GM23338 (cell line): ENCODE results near the gene JAK3. TPM values are rescaled to one million over a fixed set of nuclear protein-coding genes. Genes with fewer than 3 reads are reported as not detected.

Experiments used
- ATAC-seq: fragments of 200-7000 bp; cut with Tn5 transposase; 3 replicates; pipeline ENCODE4 v1.9.1; 2020
- DNase-seq: peaks from one replicate; pipeline ENCODE4 v3.0.0-alpha.2; 2015; ENCODE audit warnings: low spot score
- H2AFZ ChIP-seq: fragments of 200-600 bp; sonication (generic); 2 replicates; pipeline ENCODE4 v1.8.0; 2016; ENCODE audit warnings: antibody characterized with exemption, mild to moderate bottlenecking, moderate library complexity
- H3F3A ChIP-seq: fragments of 200-600 bp; sonication (generic); replicated peaks from 2 replicates; pipeline ENCODE4 v1.8.0; 2017; ENCODE audit warnings: antibody characterized with exemption, mixed run types, low read depth
- H3K27ac ChIP-seq: fragments of 200-600 bp; sonication (generic); 2 replicates; pipeline ENCODE4 v1.6.1; 2016; ENCODE audit warnings: low read depth
- H3K27me3 ChIP-seq: fragments of 200-600 bp; sonication (generic); 2 replicates; pipeline ENCODE4 v1.8.0; 2016; ENCODE audit warnings: mild to moderate bottlenecking, mixed run types, moderate library complexity; ENCODE audit not compliant: insufficient read depth
- H3K36me3 ChIP-seq: fragments of 200-600 bp; sonication (generic); 2 replicates; pipeline ENCODE4 v1.8.0; 2016; ENCODE audit warnings: mild to moderate bottlenecking; ENCODE audit not compliant: insufficient read depth
- H3K4me1 ChIP-seq: fragments of 200-600 bp; sonication (generic); 2 replicates; pipeline ENCODE4 v1.8.0; 2016; ENCODE audit warnings: mild to moderate bottlenecking, moderate library complexity; ENCODE audit not compliant: insufficient read depth
- H3K4me2 ChIP-seq: fragments of 200-600 bp; sonication (generic); 2 replicates; pipeline ENCODE4 v1.7.1; 2017; ENCODE audit warnings: mixed run types
- H3K4me3 ChIP-seq: fragments of 200-600 bp; sonication (generic); 2 replicates; pipeline ENCODE4 v1.6.1; 2016; ENCODE audit warnings: mixed run types
- H3K79me2 ChIP-seq: fragments of 200-600 bp; sonication (generic); replicated peaks from 2 replicates; pipeline ENCODE4 v1.8.0; 2017; ENCODE audit warnings: mild to moderate bottlenecking; ENCODE audit not compliant: insufficient read depth
- H3K9me2 ChIP-seq: fragments of 200-600 bp; sonication (generic); 2 replicates; pipeline ENCODE4 v1.8.0; 2017; ENCODE audit not compliant: insufficient read depth
- H4K20me1 ChIP-seq: fragments of 200-600 bp; sonication (generic); replicated peaks from 2 replicates; pipeline ENCODE4 v1.8.0; 2017; ENCODE audit warnings: mild to moderate bottlenecking; ENCODE audit not compliant: insufficient read depth
- H3K27ac Mint-ChIP-seq: 2 replicates; pipeline ENCODE4 v1.8.0; 2020; ENCODE audit warnings: inconsistent platforms, mild to moderate bottlenecking, moderate library complexity, mixed read lengths
- H3K27me3 Mint-ChIP-seq: 3 replicates; pipeline ENCODE4 v1.8.0; 2022; ENCODE audit warnings: low read depth, mild to moderate bottlenecking, moderate library complexity, mixed read lengths, inconsistent platforms; ENCODE audit not compliant: insufficient read depth, poor library complexity
- H3K36me3 Mint-ChIP-seq: 3 replicates; pipeline ENCODE4 v1.8.0; 2021; ENCODE audit warnings: low read depth, mild to moderate bottlenecking, inconsistent platforms, moderate library complexity, mixed read lengths
- H3K4me1 Mint-ChIP-seq: 3 replicates; pipeline ENCODE4 v1.8.0; 2020; ENCODE audit warnings: mild to moderate bottlenecking, inconsistent platforms, mixed read lengths
- H3K4me3 Mint-ChIP-seq: 3 replicates; pipeline ENCODE4 v1.8.0; 2021; ENCODE audit warnings: moderate library complexity, mild to moderate bottlenecking, inconsistent platforms, mixed read lengths
- H3K9me3 Mint-ChIP-seq: 3 replicates; pipeline ENCODE4 v1.8.0; 2020; ENCODE audit warnings: moderate library complexity, mild to moderate bottlenecking, inconsistent platforms, mixed read lengths
- CREB1 ChIP-seq: fragments of 250-450 bp; sonication (Bioruptor Pico); IDR thresholded peaks from 2 replicates; pipeline ENCODE4 v1.5.0; 2020; ENCODE audit warnings: low read depth, mild to moderate bottlenecking, moderate library complexity
- CTCF ChIP-seq, 2 experiments: fragments of 200-600 bp in 1 of 2; sonication (generic) in 1 of 2; conservative IDR thresholded peaks; 2 replicates each; pipeline versions ENCODE4 v1.5.1 to v1.6.1; 2016 to 2017; ENCODE audit warnings: antibody characterized with exemption in 2 of 2, low read depth in 2 of 2, mild to moderate bottlenecking in 2 of 2, moderate library complexity in 1 of 2
- ETS1 ChIP-seq: IDR thresholded peaks from 2 replicates; pipeline ENCODE4 v1.6.1; 2016; ENCODE audit warnings: antibody characterized with exemption
- EZH2phosphoT487 ChIP-seq: fragments of 200-600 bp; sonication (generic); IDR thresholded peaks from one replicate; pipeline ENCODE4 v1.8.1; 2018; ENCODE audit warnings: antibody characterized with exemption; ENCODE audit not compliant: unreplicated experiment
- JUNB ChIP-seq: IDR thresholded peaks from one replicate; pipeline ENCODE4 v1.6.1; 2016; ENCODE audit warnings: antibody characterized with exemption; ENCODE audit not compliant: unreplicated experiment
- POLR2AphosphoS5 ChIP-seq: IDR thresholded peaks from 2 replicates; pipeline ENCODE4 v1.6.1; 2016; ENCODE audit warnings: antibody characterized with exemption, low read depth
- STAT1 ChIP-seq: IDR thresholded peaks from one replicate; pipeline ENCODE4 v1.6.1; 2016; ENCODE audit warnings: antibody characterized with exemption; ENCODE audit not compliant: unreplicated experiment
- ZNF462 ChIP-seq: fragments of 250-450 bp; sonication (Bioruptor Pico); IDR thresholded peaks from 2 replicates; pipeline ENCODE4 v1.5.0; 2020; ENCODE audit warnings: mild to moderate bottlenecking, moderate library complexity
- polyA plus RNA-seq: library from polyadenylated mRNA; unstranded; fragments of >200 nt; fragmentation: Nextera tagmentation; extraction: Ambion mirVana; gene quantifications from 2 replicates; pipeline ENCODE4 v1.2.1, GENCODE V29; 2016
- total RNA-seq: library from RNA; depleted of rRNA; stranded (reverse); fragments of >200 nt; shearing (Covaris generic); gene quantifications from 2 replicates; pipeline ENCODE4 v1.2.3, GENCODE V29; 2014

Gene JAK3
- total and polyA plus RNA-seq, 2 experiments from 2014 or later: 2.9 to 5.4 TPM

- H3K4me3 Mint-ChIP-seq: no peak overlapping the region
- no peak overlapping the region for H3K27ac ChIP-seq
- no peaks in the 10 kb centered on the region for H3F3A ChIP-seq
- ATAC-seq (no peak), DNase-seq (no peak)
- H3K4me1 ChIP-seq: no peaks in the 10 kb centered on the region
- H3K79me2 ChIP-seq: no peaks in the 10 kb centered on the region
- H3K27me3 Mint-ChIP-seq: peaks cover 2% of the 10 kb centered on the region
- no peak overlapping the region for H3K4me2 ChIP-seq
- no peak overlapping the region for H3K4me3 ChIP-seq
- H2AFZ ChIP-seq: no peak overlapping the region
- no peaks in the 10 kb centered on the region for H3K4me1 Mint-ChIP-seq
- H3K9me3 Mint-ChIP-seq: no peaks in the 10 kb centered on the region
- TF ChIP-seq ETS1 (no peak), POLR2AphosphoS5 (no peak), STAT1 (no peak), CTCF (conservative IDR thresholded peaks at IDR 0.05; ENCODE audit: low read depth in 2 of 2) (no peak), EZH2phosphoT487 (no peak), CREB1 (CRISPR knock-in tag) (no peak)
- no peak overlapping the region for H3K27ac Mint-ChIP-seq
- no peaks in the 10 kb centered on the region for H4K20me1 ChIP-seq
- no peaks in the 10 kb centered on the region for H3K27me3 ChIP-seq
- H3K9me2 ChIP-seq: no peaks in the 10 kb centered on the region
- no peaks in the 10 kb centered on the region for H3K36me3 Mint-ChIP-seq
- no peaks in the 10 kb centered on the region for H3K36me3 ChIP-seq
These were observed 36.7 kb downstream of the JAK3 start for GRCh38 chr19:17811103-17811502.

GRCh38 chr19:17807731-17808316 lies 40.0 kb downstream of the JAK3 start:
- TF ChIP-seq STAT1 (no peak), JUNB (no peak), EZH2phosphoT487 (no peak)
- Histone ChIP-seq H2AFZ (no peak overlapping the region), H4K20me1 (no peaks in the 10 kb centered on the region), H3K27ac (no peak overlapping the region), H3K79me2 (no peaks in the 10 kb centered on the region), H3F3A (no peaks in the 10 kb centered on the region), H3K4me3 (no peak overlapping the region), H3K9me2 (no peaks in the 10 kb centered on the region), H3K4me1 (no peaks in the 10 kb centered on the region), H3K4me2 (no peak overlapping the region), H3K36me3 (no peaks in the 10 kb centered on the region), H3K27me3 (no peaks in the 10 kb centered on the region)
- Mint-ChIP-seq H3K4me1 (no peaks in the 10 kb centered on the region), H3K36me3 (no peaks in the 10 kb centered on the region), H3K9me3 (no peaks in the 10 kb centered on the region), H3K27ac (no peak overlapping the region), H3K27me3 (peaks cover 4% of the 10 kb centered on the region), H3K4me3 (no peak overlapping the region)
- ATAC-seq: no peak
- DNase-seq: peak; percentile 27

- Histone ChIP-seq H3K4me3 (no peak overlapping the region), H3K27ac (no peak overlapping the region), H3F3A (no peaks in the 10 kb centered on the region), H3K9me2 (no peaks in the 10 kb centered on the region), H3K4me2 (no peak overlapping the region), H4K20me1 (no peaks in the 10 kb centered on the region), H3K4me1 (no peaks in the 10 kb centered on the region), H3K36me3 (no peaks in the 10 kb centered on the region), H3K27me3 (no peaks in the 10 kb centered on the region), H2AFZ (no peak overlapping the region), H3K79me2 (no peaks in the 10 kb centered on the region)
- Mint-ChIP-seq H3K27ac (no peak overlapping the region), H3K4me1 (no peaks in the 10 kb centered on the region), H3K27me3 (peaks cover 4% of the 10 kb centered on the region), H3K4me3 (no peak overlapping the region), H3K9me3 (no peaks in the 10 kb centered on the region), H3K36me3 (no peaks in the 10 kb centered on the region)
- DNase-seq (no peak), ATAC-seq (no peak)
- TF ChIP-seq ZNF462 (CRISPR knock-in tag) (no peak), JUNB (no peak), EZH2phosphoT487 (no peak)
These were observed 40.8 kb downstream of the JAK3 start for GRCh38 chr19:17806945-17807344.
